ENCODE results near the gene TMEM94.

DNA sequence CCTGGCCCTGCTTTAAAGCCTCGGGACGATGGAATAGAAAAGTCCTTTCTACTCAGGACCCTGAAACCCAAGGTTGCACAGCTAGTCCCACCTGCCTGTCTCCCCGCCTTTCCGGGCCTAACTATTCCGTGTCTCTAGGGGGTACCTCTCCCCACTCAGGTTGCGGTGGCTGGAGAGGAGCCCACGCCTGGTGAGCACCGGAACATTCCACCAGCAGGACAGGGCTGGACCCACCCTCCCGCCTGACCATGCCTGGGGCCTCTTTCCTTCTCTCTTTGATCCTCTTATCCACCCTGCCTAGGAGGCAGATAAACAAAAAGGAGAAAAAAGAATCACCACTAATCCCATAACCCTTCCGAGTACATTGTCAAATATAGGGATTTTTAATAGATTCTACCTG lies 79.9 kb downstream of the TMEM94 start:
- TF ChIP-seq, protein P1, sequence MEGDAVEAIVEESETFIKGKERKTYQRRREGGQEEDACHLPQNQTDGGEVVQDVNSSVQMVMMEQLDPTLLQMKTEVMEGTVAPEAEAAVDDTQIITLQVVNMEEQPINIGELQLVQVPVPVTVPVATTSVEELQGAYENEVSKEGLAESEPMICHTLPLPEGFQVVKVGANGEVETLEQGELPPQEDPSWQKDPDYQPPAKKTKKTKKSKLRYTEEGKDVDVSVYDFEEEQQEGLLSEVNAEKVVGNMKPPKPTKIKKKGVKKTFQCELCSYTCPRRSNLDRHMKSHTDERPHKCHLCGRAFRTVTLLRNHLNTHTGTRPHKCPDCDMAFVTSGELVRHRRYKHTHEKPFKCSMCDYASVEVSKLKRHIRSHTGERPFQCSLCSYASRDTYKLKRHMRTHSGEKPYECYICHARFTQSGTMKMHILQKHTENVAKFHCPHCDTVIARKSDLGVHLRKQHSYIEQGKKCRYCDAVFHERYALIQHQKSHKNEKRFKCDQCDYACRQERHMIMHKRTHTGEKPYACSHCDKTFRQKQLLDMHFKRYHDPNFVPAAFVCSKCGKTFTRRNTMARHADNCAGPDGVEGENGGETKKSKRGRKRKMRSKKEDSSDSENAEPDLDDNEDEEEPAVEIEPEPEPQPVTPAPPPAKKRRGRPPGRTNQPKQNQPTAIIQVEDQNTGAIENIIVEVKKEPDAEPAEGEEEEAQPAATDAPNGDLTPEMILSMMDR (IDR thresholded peaks at IDR 0.05): no peak
- TF ChIP-seq POLR2A (IDR thresholded peaks at IDR 0.05): no peak
